Gastrocnemius medialis (tissue), 4 donors: Measurements from ENCODE around the gene SF1. TPM values are rescaled to one million over a fixed set of nuclear protein-coding genes. Genes with fewer than 3 reads are reported as not detected.

Experiments
- ATAC-seq, 2 donors: fragments of 150-250 bp; one replicate each; pipeline ENCODE4 v1.9.1; 2016
- DNase-seq, 2 donors: peaks; one replicate each; pipeline ENCODE4 v3.0.0-alpha.2; 2019
- H3K27ac ChIP-seq, 4 donors: fragments of 200-600 bp; sonication (generic); 1 replicate in 1 of 4; 2 replicates in 3 of 4; pipeline ENCODE4 v1.5.1; 2016 to 2018; ENCODE audit warnings: mild to moderate bottlenecking in 2 of 4, moderate library complexity in 1 of 4
- H3K27me3 ChIP-seq, 3 donors: fragments of 200-600 bp; sonication (generic) in 2 of 3; 1 replicate in 1 of 3; 2 replicates in 2 of 3; pipeline versions ENCODE4 v1.5.1 to v1.6.0; 2016 to 2019; ENCODE audit warnings: mild to moderate bottlenecking in 1 of 3, moderate library complexity in 1 of 3
- H3K36me3 ChIP-seq, 2 donors: fragments of 200-600 bp; sonication (generic) in 1 of 2; one replicate each; pipeline ENCODE4 v1.5.1; 2017 to 2018
- H3K4me1 ChIP-seq, 2 donors: fragments of 200-600 bp; sonication (generic) in 1 of 2; one replicate each; pipeline ENCODE4 v1.5.1; 2016 to 2017; ENCODE audit warnings: mild to moderate bottlenecking in 2 of 2
- H3K4me3 ChIP-seq, 4 donors: fragments of 200-600 bp; sonication (generic) in 3 of 4; 1 replicate in 1 of 4; 2 replicates in 3 of 4; pipeline ENCODE4 v1.5.1; 2016 to 2019; ENCODE audit warnings: mild to moderate bottlenecking in 2 of 4
- H3K9me3 ChIP-seq, 3 donors: fragments of 200-600 bp; sonication (generic) in 2 of 3; 1 replicate in 1 of 3; 2 replicates in 2 of 3; pipeline ENCODE4 v1.5.1; 2016 to 2019
- POLR2A ChIP-seq, 2 donors: fragments of 450-650 bp; IDR thresholded peaks; one replicate each; pipeline ENCODE4 v1.6.1; 2017; ENCODE audit warnings: antibody characterized with exemption in 2 of 2, mild to moderate bottlenecking in 2 of 2, moderate library complexity in 2 of 2
- in situ Hi-C, 4 donors: fragments of 200-750 bp; cut with MboI; loops; one replicate each; pipeline versions ENCODE4 v1.15.0 to v1.8.0; 2017; ENCODE audit warnings: low sequenced_read_pairs in 4 of 4
- intact Hi-C: fragments of 100-400 bp; cut with DNase I; formaldehyde crosslinking; loops from one replicate; pipeline ENCODE4 v1.15.1; 2023; ENCODE audit warnings: low total_unique reads
- total RNA-seq, 4 donors: library from RNA; depleted of rRNA; stranded (reverse); fragments of >200 nt; gene quantifications; one replicate each; pipeline versions ENCODE4 v1.1.0 to v1.2.3, GENCODE V29; 2016
- TF ChIP-seq, protein P1 (sequence below), 5 experiments: fragments of 450-650 bp in 3 of 5; fragments of 200-600 bp in 2 of 5; sonication (generic) in 2 of 5; IDR thresholded peaks in 4 of 5; conservative IDR thresholded peaks in 1 of 5; 1 replicate in 4 of 5; 2 replicates in 1 of 5; pipeline ENCODE4 v1.5.1; 2016 to 2019; ENCODE audit warnings: antibody characterized with exemption in 5 of 5, mild to moderate bottlenecking in 3 of 5, moderate library complexity in 3 of 5

SF1 gene
- total RNA-seq, 4 donors from 2014 or later: 171 to 249 (median 193) TPM

DNA sequence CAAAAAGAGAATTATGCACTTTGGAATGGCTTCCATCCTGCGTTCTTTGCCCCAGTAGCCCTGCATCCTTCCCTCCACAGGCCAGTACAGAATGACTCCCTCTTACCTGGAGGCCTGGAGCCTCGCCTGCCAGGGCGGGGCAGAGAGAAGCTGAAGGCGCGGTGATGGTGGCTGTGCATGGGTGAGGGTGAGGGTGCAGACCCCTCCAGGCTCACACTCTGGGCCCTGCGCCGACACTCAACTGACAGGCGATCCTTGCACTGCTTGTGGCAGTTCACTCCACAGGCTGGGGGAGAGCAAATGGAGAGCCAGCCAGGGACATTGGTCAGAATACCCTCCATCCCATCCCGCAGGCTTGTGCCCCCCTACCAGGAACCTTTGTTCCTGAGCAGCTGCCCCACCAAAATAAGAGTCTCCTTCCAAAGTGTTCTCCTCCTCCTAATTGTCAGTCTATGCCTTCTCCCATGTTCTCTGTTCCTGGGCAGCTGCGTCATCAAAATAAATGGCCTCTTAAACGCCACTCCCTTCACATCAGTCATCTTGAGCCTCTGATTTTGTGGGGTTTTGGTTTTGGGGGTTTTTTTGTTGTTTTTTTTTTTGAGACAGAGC lies 49.5 kb downstream of the SF1 start:
- Histone ChIP-seq H3K27ac (no peak overlapping the region), H3K4me1 (no peaks in the 10 kb centered on the region), H3K4me3 (no peak overlapping the region), H3K27me3 (no peaks in the 10 kb centered on the region), H3K36me3 (no peaks in the 10 kb centered on the region), H3K9me3 (no peaks in the 10 kb centered on the region)
- ATAC-seq (no peak), DNase-seq (no peak)
- intact Hi-C loops: no loop called here
- TF ChIP-seq, protein P1, sequence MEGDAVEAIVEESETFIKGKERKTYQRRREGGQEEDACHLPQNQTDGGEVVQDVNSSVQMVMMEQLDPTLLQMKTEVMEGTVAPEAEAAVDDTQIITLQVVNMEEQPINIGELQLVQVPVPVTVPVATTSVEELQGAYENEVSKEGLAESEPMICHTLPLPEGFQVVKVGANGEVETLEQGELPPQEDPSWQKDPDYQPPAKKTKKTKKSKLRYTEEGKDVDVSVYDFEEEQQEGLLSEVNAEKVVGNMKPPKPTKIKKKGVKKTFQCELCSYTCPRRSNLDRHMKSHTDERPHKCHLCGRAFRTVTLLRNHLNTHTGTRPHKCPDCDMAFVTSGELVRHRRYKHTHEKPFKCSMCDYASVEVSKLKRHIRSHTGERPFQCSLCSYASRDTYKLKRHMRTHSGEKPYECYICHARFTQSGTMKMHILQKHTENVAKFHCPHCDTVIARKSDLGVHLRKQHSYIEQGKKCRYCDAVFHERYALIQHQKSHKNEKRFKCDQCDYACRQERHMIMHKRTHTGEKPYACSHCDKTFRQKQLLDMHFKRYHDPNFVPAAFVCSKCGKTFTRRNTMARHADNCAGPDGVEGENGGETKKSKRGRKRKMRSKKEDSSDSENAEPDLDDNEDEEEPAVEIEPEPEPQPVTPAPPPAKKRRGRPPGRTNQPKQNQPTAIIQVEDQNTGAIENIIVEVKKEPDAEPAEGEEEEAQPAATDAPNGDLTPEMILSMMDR (IDR thresholded peaks at IDR 0.05 in 4 of 5, conservative IDR thresholded peaks at IDR 0.05 in 1 of 5): no peak
- TF ChIP-seq POLR2A (IDR thresholded peaks at IDR 0.05): no peak
- in situ Hi-C loops: no loop called here

DNA sequence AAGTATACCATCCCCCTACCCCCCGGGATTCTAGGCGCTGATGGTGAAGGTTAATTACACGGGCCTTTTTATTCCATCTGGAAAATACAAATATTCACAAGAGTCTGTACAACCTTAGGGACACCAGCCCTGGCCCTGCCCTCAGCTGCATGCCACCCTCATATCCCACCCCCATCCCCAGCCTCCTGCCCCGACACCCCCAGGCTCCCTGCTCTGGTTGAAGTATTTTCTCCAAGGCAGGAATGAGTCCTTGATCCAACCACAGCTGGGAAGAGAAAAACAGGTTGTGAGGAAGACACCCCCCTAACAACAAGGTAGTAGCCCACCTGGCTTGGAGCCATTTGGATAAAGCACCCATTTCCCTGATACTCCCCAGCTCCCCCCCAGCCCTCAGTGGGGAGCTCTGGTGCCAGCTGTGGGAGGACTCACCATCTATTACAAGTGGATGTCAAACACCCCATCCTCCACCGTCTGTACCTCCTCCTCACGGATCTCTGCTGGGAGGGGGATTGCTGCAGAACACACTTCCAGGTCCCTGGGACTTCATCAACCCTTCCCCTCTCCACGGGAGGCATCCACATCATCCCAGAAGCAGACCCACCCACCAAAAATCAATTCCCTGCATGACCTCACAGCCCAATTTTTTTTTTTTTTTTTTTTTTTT lies 51.3 kb downstream of the SF1 start:
- H3K27me3 ChIP-seq: peaks cover 0 to 6% (median 3%) of the 10 kb centered on the region in 3 donors
- no peaks in the 10 kb centered on the region for H3K36me3 ChIP-seq
- TF ChIP-seq POLR2A (IDR thresholded peaks at IDR 0.05): no peak
- TF ChIP-seq, protein P1 (IDR thresholded peaks at IDR 0.05 in 4 of 5, conservative IDR thresholded peaks at IDR 0.05 in 1 of 5): no peak
- H3K4me3 ChIP-seq: no peak overlapping the region
- ATAC-seq: no peak
- no peak for DNase-seq
- H3K27ac ChIP-seq: no peak overlapping the region
- H3K9me3 ChIP-seq: no peaks in the 10 kb centered on the region
- peaks cover 0 to 7% of the 10 kb centered on the region in 2 donors for H3K4me1 ChIP-seq
- in situ Hi-C loops: no loop called here
- intact Hi-C loops: no loop called here

DNA sequence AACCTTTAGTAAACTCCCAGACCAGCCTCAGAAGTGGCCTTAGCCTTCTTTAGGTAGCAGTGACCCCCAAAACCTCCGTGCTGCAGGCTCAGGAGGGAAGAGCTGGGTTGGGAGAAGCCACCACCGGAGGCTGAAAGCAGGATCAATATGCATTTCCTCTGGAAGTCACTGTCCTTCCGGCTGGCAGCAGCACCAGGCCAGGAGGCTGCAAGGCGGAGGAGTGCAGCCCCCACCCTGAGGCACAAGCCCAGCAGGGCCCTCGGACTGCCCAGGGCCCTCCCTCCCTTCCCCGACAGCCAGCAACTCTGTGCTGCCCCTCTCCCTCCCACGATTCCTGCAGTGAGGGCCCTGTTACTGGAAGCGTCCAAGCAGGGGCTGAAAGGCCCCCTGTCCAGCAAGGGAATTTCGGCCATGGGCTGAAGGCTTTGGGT lies 52.1 kb downstream of the SF1 start:
- intact Hi-C loops: no loop called here
- Histone ChIP-seq H3K27me3 (peaks cover 0 to 11% (median 10%) of the 10 kb centered on the region in 3 donors), H3K4me3 (no peak overlapping the region), H3K4me1 (peaks cover 0 to 7% of the 10 kb centered on the region in 2 donors), H3K27ac (no peak overlapping the region), H3K9me3 (no peaks in the 10 kb centered on the region), H3K36me3 (no peaks in the 10 kb centered on the region)
- no peak for ATAC-seq
- in situ Hi-C loops: no loop called here
- TF ChIP-seq, protein P1 (IDR thresholded peaks at IDR 0.05 in 4 of 5, conservative IDR thresholded peaks at IDR 0.05 in 1 of 5): no peak
- no peak for TF ChIP-seq POLR2A (IDR thresholded peaks at IDR 0.05)
- no peak for DNase-seq

DNA sequence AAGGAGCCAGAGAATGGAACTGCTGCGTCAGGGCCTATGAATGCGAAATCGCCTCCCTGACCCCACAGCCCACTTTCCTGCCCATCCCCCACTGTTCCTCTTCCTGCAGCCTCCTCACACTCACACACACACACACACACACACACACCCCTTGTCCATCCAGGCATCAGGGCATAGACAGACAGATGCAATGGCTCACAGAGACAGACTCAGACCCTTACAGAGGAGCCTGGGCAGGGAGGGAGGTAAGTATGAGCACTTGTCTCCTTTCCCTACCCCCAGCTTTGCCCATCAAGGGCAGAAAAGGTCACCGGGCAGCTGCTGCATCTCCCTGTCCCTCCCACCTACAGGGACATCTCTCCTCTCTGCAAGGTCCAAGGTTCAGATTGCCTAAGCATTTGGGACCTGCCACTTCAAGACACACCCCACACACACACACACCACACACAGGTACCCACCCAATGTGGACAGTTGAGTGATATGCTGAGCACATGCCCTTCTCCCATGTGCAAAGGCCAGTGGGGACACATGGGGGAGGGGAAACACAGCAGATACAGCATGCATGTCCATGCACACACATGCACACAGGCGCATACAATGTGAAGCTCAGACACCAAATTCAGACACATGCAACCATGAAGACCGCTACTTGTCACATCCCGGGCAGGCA lies 53.3 kb downstream of the SF1 start:
- Histone ChIP-seq H3K4me1 (peaks cover 0 to 7% of the 10 kb centered on the region in 2 donors), H3K27me3 (peaks cover 0 to 11% (median 10%) of the 10 kb centered on the region in 3 donors), H3K36me3 (no peaks in the 10 kb centered on the region), H3K9me3 (no peaks in the 10 kb centered on the region), H3K4me3 (no peak overlapping the region), H3K27ac (no peak overlapping the region)
- no peak for TF ChIP-seq POLR2A (IDR thresholded peaks at IDR 0.05)
- TF ChIP-seq, protein P1 (IDR thresholded peaks at IDR 0.05 in 4 of 5, conservative IDR thresholded peaks at IDR 0.05 in 1 of 5): no peak
- DNase-seq (no peak), ATAC-seq (no peak)
- intact Hi-C loops: loop anchor here (5.0 kb wide), 1 partner anchor 278 kb away; no protein-coding TSS in a partner anchor
- in situ Hi-C loops: no loop called here
